Activated naive CD8-positive, alpha-beta T cell treated with anti-CD3 and anti-CD28 coated beads, Interleukin-2, amount 10 ng/mL, durations not matched to agents 7 days and 5 days (primary cell): ENCODE results near the gene WIF1. TPM values are rescaled to one million over a fixed set of nuclear protein-coding genes. Genes with fewer than 3 reads are reported as not detected.

Source experiments
- ATAC-seq: fragments of 150-1000 bp; cut with Tn5 transposase; one replicate; pipeline ENCODE4 v1.10.0; 2021; ENCODE audit warnings: low read depth, moderate library complexity
- POLR2A ChIA-PET: fragments of 350-600 bp; sonication (Branson Sonifier 250); formaldehyde crosslinking; loops from one replicate; lab custom pipeline; 2021; ENCODE audit warnings: antibody characterized with exemption; lab: Charles Lee
- DNase-seq: peaks from one replicate; pipeline ENCODE4 v3.0.0; 2021
- H3K27ac Mint-ChIP-seq: one replicate; pipeline ENCODE4 v1.8.0; 2022; ENCODE audit warnings: mild to moderate bottlenecking, mixed read lengths
- H3K27me3 Mint-ChIP-seq: one replicate; pipeline ENCODE4 v1.8.0; 2022; ENCODE audit warnings: mild to moderate bottlenecking, moderate library complexity, mixed read lengths
- H3K36me3 Mint-ChIP-seq: one replicate; pipeline ENCODE4 v1.8.0; 2021; ENCODE audit warnings: mild to moderate bottlenecking, mixed read lengths
- H3K4me1 Mint-ChIP-seq: one replicate; pipeline ENCODE4 v1.8.0; 2021; ENCODE audit warnings: mixed read lengths
- H3K4me3 Mint-ChIP-seq: one replicate; pipeline ENCODE4 v1.8.0; 2022; ENCODE audit warnings: mild to moderate bottlenecking, moderate library complexity, mixed read lengths
- H3K9me3 Mint-ChIP-seq: one replicate; pipeline ENCODE4 v1.8.0; 2021; ENCODE audit warnings: mixed read lengths
- total RNA-seq, 2 experiments: library from RNA; stranded (reverse); gene quantifications; one replicate each; pipeline ENCODE4 v1.2.3, GENCODE V29; 2021

The WIF1 gene
- total RNA-seq, 2 experiments from 2014 or later = not detected

GRCh38 chr12:65051218-65051617 is 69.9 kb downstream of the WIF1 start:
- POLR2A ChIA-PET = no interaction called here

GRCh38 chr12:65045269-65045668 is 75.8 kb downstream of the WIF1 start:
- H3K27me3 Mint-ChIP-seq = peaks cover 12% of the 10 kb centered on the region
- H3K4me1 Mint-ChIP-seq = no peaks in the 10 kb centered on the region
- no peak overlapping the region for H3K27ac Mint-ChIP-seq
- POLR2A ChIA-PET = no interaction called here
- H3K36me3 Mint-ChIP-seq = no peaks in the 10 kb centered on the region
- H3K4me3 Mint-ChIP-seq = no peak overlapping the region
- DNase-seq (no peak), ATAC-seq (no peak)
- H3K9me3 Mint-ChIP-seq = no peaks in the 10 kb centered on the region

More at GRCh38 chr12:65051218-65051617, 69.9 kb downstream of the WIF1 start:
- no peak overlapping the region for H3K27ac Mint-ChIP-seq
- H3K4me1 Mint-ChIP-seq = no peaks in the 10 kb centered on the region
- H3K4me3 Mint-ChIP-seq = no peak overlapping the region
- no peaks in the 10 kb centered on the region for H3K9me3 Mint-ChIP-seq
- DNase-seq = no peak
- ATAC-seq = no peak
- H3K36me3 Mint-ChIP-seq = no peaks in the 10 kb centered on the region
- H3K27me3 Mint-ChIP-seq = peaks cover 10% of the 10 kb centered on the region

GRCh38 chr12:65039301-65039700 is 81.8 kb downstream of the WIF1 start:
- H3K27me3 Mint-ChIP-seq = peaks cover 6% of the 10 kb centered on the region
- H3K36me3 Mint-ChIP-seq = no peaks in the 10 kb centered on the region
- H3K4me3 Mint-ChIP-seq = no peak overlapping the region
- H3K4me1 Mint-ChIP-seq = no peaks in the 10 kb centered on the region
- no peak for ATAC-seq
- POLR2A ChIA-PET = no interaction called here
- no peak overlapping the region for H3K27ac Mint-ChIP-seq
- H3K9me3 Mint-ChIP-seq = peaks cover 2% of the 10 kb centered on the region
- DNase-seq = no peak

GRCh38 chr12:65025136-65025535 is 96.0 kb downstream of the WIF1 start:
- Mint-ChIP-seq H3K4me3 (no peak overlapping the region), H3K4me1 (no peaks in the 10 kb centered on the region), H3K36me3 (no peaks in the 10 kb centered on the region), H3K27me3 (no peaks in the 10 kb centered on the region), H3K27ac (no peak overlapping the region), H3K9me3 (no peaks in the 10 kb centered on the region)
- no peak for ATAC-seq
- POLR2A ChIA-PET = no interaction called here
- DNase-seq = no peak

- Mint-ChIP-seq H3K4me1 (no peaks in the 10 kb centered on the region), H3K27ac (no peak overlapping the region), H3K9me3 (no peaks in the 10 kb centered on the region), H3K27me3 (no peaks in the 10 kb centered on the region), H3K36me3 (no peaks in the 10 kb centered on the region), H3K4me3 (no peak overlapping the region)
- POLR2A ChIA-PET = no interaction called here
- DNase-seq (no peak), ATAC-seq (no peak)
Observed at GRCh38 chr12:65023485-65023884, 97.6 kb downstream of the WIF1 start.

GRCh38 chr12:65022960-65023359 is 98.1 kb downstream of the WIF1 start:
- Mint-ChIP-seq H3K36me3 (no peaks in the 10 kb centered on the region), H3K27me3 (no peaks in the 10 kb centered on the region), H3K27ac (no peak overlapping the region), H3K4me1 (no peaks in the 10 kb centered on the region), H3K4me3 (no peak overlapping the region), H3K9me3 (no peaks in the 10 kb centered on the region)
- POLR2A ChIA-PET = no interaction called here
- DNase-seq (no peak), ATAC-seq (no peak)

- Mint-ChIP-seq H3K36me3 (no peaks in the 10 kb centered on the region), H3K4me3 (no peak overlapping the region), H3K4me1 (no peaks in the 10 kb centered on the region), H3K27ac (no peak overlapping the region), H3K9me3 (no peaks in the 10 kb centered on the region), H3K27me3 (no peaks in the 10 kb centered on the region)
- DNase-seq = no peak
- POLR2A ChIA-PET = no interaction called here
- ATAC-seq = no peak
Observed at GRCh38 chr12:65022421-65022820, 98.7 kb downstream of the WIF1 start.

GRCh38 chr12:65019696-65020234 is 101.3 kb downstream of the WIF1 start:
- Mint-ChIP-seq H3K27ac (no peak overlapping the region), H3K36me3 (no peaks in the 10 kb centered on the region), H3K27me3 (peaks cover 2% of the 10 kb centered on the region), H3K4me1 (no peaks in the 10 kb centered on the region), H3K4me3 (no peak overlapping the region), H3K9me3 (no peaks in the 10 kb centered on the region)
- ATAC-seq (no peak), DNase-seq (no peak)
- POLR2A ChIA-PET = no interaction called here

- no peak overlapping the region for H3K27ac Mint-ChIP-seq
- peaks cover 2% of the 10 kb centered on the region for H3K27me3 Mint-ChIP-seq
- no peak overlapping the region for H3K4me3 Mint-ChIP-seq
- ATAC-seq (no peak), DNase-seq (no peak)
- POLR2A ChIA-PET = no interaction called here
- H3K9me3 Mint-ChIP-seq = no peaks in the 10 kb centered on the region
- no peaks in the 10 kb centered on the region for H3K4me1 Mint-ChIP-seq
- H3K36me3 Mint-ChIP-seq = no peaks in the 10 kb centered on the region
Observed at GRCh38 chr12:65016881-65017650, 104.0 kb downstream of the WIF1 start.

GRCh38 chr12:65015850-65016249 is 105.3 kb downstream of the WIF1 start:
- Mint-ChIP-seq H3K9me3 (no peaks in the 10 kb centered on the region), H3K36me3 (no peaks in the 10 kb centered on the region), H3K27me3 (peaks cover 2% of the 10 kb centered on the region), H3K4me3 (no peak overlapping the region), H3K27ac (no peak overlapping the region), H3K4me1 (no peaks in the 10 kb centered on the region)
- DNase-seq = no peak
- ATAC-seq = no peak
- POLR2A ChIA-PET = no interaction called here

- Mint-ChIP-seq H3K4me1 (no peaks in the 10 kb centered on the region), H3K36me3 (no peaks in the 10 kb centered on the region), H3K27me3 (peaks cover 2% of the 10 kb centered on the region), H3K4me3 (no peak overlapping the region), H3K27ac (no peak overlapping the region), H3K9me3 (no peaks in the 10 kb centered on the region)
- POLR2A ChIA-PET = no interaction called here
- DNase-seq (no peak), ATAC-seq (no peak)
Observed at GRCh38 chr12:65014504-65015271, 106.4 kb downstream of the WIF1 start.

GRCh38 chr12:65010437-65010836 is 110.7 kb downstream of the WIF1 start:
- Mint-ChIP-seq H3K9me3 (no peaks in the 10 kb centered on the region), H3K36me3 (no peaks in the 10 kb centered on the region), H3K4me1 (no peaks in the 10 kb centered on the region), H3K27ac (no peak overlapping the region), H3K4me3 (no peak overlapping the region), H3K27me3 (peaks cover 2% of the 10 kb centered on the region)
- no peak for DNase-seq
- no peak for ATAC-seq
- POLR2A ChIA-PET = no interaction called here

- no peak for ATAC-seq
- Mint-ChIP-seq H3K9me3 (peaks cover 2% of the 10 kb centered on the region), H3K4me3 (no peak overlapping the region), H3K27me3 (peaks cover 6% of the 10 kb centered on the region), H3K4me1 (no peaks in the 10 kb centered on the region), H3K36me3 (no peaks in the 10 kb centered on the region), H3K27ac (no peak overlapping the region)
- POLR2A ChIA-PET = no interaction called here
- DNase-seq = no peak
Observed at GRCh38 chr12:65005716-65006115, 115.4 kb downstream of the WIF1 start.

- DNase-seq = no peak
- no peaks in the 10 kb centered on the region for H3K4me1 Mint-ChIP-seq
- H3K27me3 Mint-ChIP-seq = peaks cover 6% of the 10 kb centered on the region
- no peaks in the 10 kb centered on the region for H3K36me3 Mint-ChIP-seq
- H3K4me3 Mint-ChIP-seq = no peak overlapping the region
- H3K27ac Mint-ChIP-seq = no peak overlapping the region
- no peak for ATAC-seq
- H3K9me3 Mint-ChIP-seq = peaks cover 2% of the 10 kb centered on the region
- POLR2A ChIA-PET = no interaction called here
Observed at GRCh38 chr12:65004270-65004669, 116.8 kb downstream of the WIF1 start.
